HG02642 (cell line): ENCODE measurements around the gene GRAMD2B.
"Not testable (repeated sequence)": the region's sequence is repeated elsewhere in the genome, so short reads cannot be mapped to it uniquely, and the experiment has no call there.

ENCODE experiments used
- ATAC-seq: cut with Tn5 transposase; IDR thresholded peaks from one replicate; pipeline ENCODE4 v1.9.1; 2021; ENCODE audit warnings: mild to moderate bottlenecking; ENCODE audit not compliant: unreplicated experiment, poor library complexity

The GRAMD2B gene

GRCh38 chr5:126503602-126504104 lies 80.4 kb downstream of the GRAMD2B start:
- no peak for ATAC-seq

- ATAC-seq: no peak
Observed at GRCh38 chr5:126506079-126506478, 82.9 kb downstream of the GRAMD2B start.

- no peak for ATAC-seq
Observed at GRCh38 chr5:126508251-126508961, 85.2 kb downstream of the GRAMD2B start.

- no peak for ATAC-seq
Observed at GRCh38 chr5:126508962-126509279, 85.7 kb downstream of the GRAMD2B start.

- no peak for ATAC-seq
Observed at GRCh38 chr5:126509339-126509738, 86.1 kb downstream of the GRAMD2B start.

- no peak for ATAC-seq
Observed at GRCh38 chr5:126511961-126512360, 88.8 kb downstream of the GRAMD2B start.

- ATAC-seq: no peak
Observed at GRCh38 chr5:126512451-126512850, 89.2 kb downstream of the GRAMD2B start.

- no peak for ATAC-seq
Observed at GRCh38 chr5:126513302-126513701, 90.1 kb downstream of the GRAMD2B start.

- ATAC-seq: no peak
Observed at GRCh38 chr5:126513703-126514102, 90.5 kb downstream of the GRAMD2B start.

GRCh38 chr5:126514131-126514557 lies 90.9 kb downstream of the GRAMD2B start:
- no peak for ATAC-seq

- ATAC-seq: no peak
Observed at GRCh38 chr5:126514558-126515141, 91.4 kb downstream of the GRAMD2B start.

GRCh38 chr5:126515337-126515736 lies 92.1 kb downstream of the GRAMD2B start:
- ATAC-seq: no peak

GRCh38 chr5:126516133-126516532 lies 92.9 kb downstream of the GRAMD2B start:
- no peak for ATAC-seq

GRCh38 chr5:126516852-126517251 lies 93.6 kb downstream of the GRAMD2B start:
- no peak for ATAC-seq

GRCh38 chr5:126519223-126519622 lies 96.0 kb downstream of the GRAMD2B start:
- ATAC-seq: not testable (repeated sequence)

- ATAC-seq: no peak
Observed at GRCh38 chr5:126519637-126520592, 96.7 kb downstream of the GRAMD2B start.

- no peak for ATAC-seq
Observed at GRCh38 chr5:126520593-126520953, 97.4 kb downstream of the GRAMD2B start.

GRCh38 chr5:126521130-126521529 lies 97.9 kb downstream of the GRAMD2B start:
- no peak for ATAC-seq

- ATAC-seq: no peak
Observed at GRCh38 chr5:126523818-126524510, 100.8 kb downstream of the GRAMD2B start.

GRCh38 chr5:126525630-126526245 lies 102.5 kb downstream of the GRAMD2B start:
- ATAC-seq: no peak
